C4-2B (cell line): ENCODE results near the gene DOCK11.

Experiments used
- H3K27ac ChIP-seq: fragments of 450-650 bp; 2 replicates; pipeline ENCODE4 v1.5.1; 2017
- ZFX ChIP-seq: fragments of 450-650 bp; IDR thresholded peaks from 2 replicates; pipeline ENCODE4 v1.6.1; 2017
- TF ChIP-seq, protein P1 (sequence below): fragments of 450-650 bp; conservative IDR thresholded peaks from 2 replicates; pipeline ENCODE4 v1.5.1; 2017; ENCODE audit warnings: mild to moderate bottlenecking

The DOCK11 gene

DNA sequence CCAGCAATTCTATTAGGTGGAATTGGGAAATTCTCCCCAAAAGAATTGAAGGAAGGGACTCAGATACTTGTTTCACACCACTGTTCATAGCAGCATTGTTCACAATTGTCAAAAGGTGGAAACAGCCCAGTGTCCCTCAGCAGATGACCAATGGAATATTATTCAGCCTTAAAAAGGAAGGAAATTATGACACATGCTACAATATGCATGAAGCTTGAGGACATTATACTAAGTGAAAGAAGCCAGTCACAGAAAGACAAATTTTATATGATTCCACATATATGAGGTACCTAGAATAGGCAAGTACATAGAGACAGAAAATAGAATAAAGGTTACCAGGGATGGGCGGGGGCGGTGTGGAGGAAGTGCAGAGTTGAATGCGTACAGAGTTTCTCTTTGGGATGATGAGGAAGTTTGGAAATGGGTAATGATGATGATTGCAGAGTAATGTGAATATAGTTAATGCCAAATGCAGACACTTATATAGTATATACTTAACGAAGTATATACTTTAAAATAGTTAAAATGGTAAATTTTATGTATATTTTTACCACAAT lies 29.6 kb downstream of the DOCK11 start:
- no peak for TF ChIP-seq ZFX
- TF ChIP-seq, protein P1, sequence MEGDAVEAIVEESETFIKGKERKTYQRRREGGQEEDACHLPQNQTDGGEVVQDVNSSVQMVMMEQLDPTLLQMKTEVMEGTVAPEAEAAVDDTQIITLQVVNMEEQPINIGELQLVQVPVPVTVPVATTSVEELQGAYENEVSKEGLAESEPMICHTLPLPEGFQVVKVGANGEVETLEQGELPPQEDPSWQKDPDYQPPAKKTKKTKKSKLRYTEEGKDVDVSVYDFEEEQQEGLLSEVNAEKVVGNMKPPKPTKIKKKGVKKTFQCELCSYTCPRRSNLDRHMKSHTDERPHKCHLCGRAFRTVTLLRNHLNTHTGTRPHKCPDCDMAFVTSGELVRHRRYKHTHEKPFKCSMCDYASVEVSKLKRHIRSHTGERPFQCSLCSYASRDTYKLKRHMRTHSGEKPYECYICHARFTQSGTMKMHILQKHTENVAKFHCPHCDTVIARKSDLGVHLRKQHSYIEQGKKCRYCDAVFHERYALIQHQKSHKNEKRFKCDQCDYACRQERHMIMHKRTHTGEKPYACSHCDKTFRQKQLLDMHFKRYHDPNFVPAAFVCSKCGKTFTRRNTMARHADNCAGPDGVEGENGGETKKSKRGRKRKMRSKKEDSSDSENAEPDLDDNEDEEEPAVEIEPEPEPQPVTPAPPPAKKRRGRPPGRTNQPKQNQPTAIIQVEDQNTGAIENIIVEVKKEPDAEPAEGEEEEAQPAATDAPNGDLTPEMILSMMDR: no peak
- H3K27ac ChIP-seq: no peak overlapping the region

GRCh38 chrX:118526149-118526548 lies 30.5 kb downstream of the DOCK11 start:
- H3K27ac ChIP-seq: no peak overlapping the region
- no peak for TF ChIP-seq ZFX
- TF ChIP-seq, protein P1: no peak

DNA sequence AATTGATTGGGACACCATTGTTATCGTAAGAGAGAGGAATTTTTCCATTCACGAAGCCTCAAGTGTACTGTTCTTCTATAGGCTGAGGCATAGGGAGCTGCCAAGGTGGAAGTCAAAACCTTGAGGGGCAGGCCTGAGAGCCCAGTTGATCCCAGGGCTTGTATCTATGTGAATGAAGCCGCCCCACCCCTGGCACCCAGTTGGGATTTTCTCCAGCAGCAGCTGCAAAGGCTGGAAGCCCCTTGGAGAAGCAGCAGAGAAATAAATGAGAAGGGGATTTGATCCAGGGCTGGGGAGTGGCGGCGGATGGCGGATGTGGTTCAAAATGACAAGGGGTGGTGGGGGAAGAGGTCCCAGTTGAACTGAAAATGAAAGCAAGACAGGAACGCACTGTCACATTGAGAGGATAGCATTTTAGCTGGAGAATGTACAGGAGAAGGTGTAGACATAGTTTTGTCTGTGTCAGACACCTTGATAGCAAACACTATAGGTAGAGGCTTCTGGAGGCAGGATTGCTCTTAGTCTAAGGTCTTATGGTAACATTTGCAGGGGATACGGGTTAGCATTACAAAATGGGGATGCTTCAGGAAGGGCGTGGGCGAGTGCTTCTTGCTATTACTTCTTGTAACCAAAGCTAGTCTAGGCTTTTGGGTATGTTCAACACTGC lies 32.6 kb downstream of the DOCK11 start:
- no peak for TF ChIP-seq ZFX
- TF ChIP-seq, protein P1: no peak
- H3K27ac ChIP-seq: no peak overlapping the region

- TF ChIP-seq ZFX: no peak
- TF ChIP-seq, protein P1: no peak
- no peak overlapping the region for H3K27ac ChIP-seq
Measured at GRCh38 chrX:118530219-118530911, 34.8 kb downstream of the DOCK11 start.

- H3K27ac ChIP-seq: no peak overlapping the region
- TF ChIP-seq ZFX: no peak
- TF ChIP-seq, protein P1: no peak
Measured at GRCh38 chrX:118534716-118535493, 39.3 kb downstream of the DOCK11 start.

- no peak overlapping the region for H3K27ac ChIP-seq
- TF ChIP-seq, protein P1: no peak
- no peak for TF ChIP-seq ZFX
Measured at GRCh38 chrX:118536204-118536603, 40.6 kb downstream of the DOCK11 start.
